Ureter (tissue), 1 donor: Measurements from ENCODE around the gene GASK1A. TPM values are rescaled to one million over a fixed set of nuclear protein-coding genes. Genes with fewer than 3 reads are reported as not detected.

Experiments
- total RNA-seq: library from RNA; stranded (reverse); gene quantifications from one replicate; pipeline ENCODE4 v1.2.4, GENCODE V29; 2023
- donor health status: DM: yes; HTN: yes; CAD: no.

Gene GASK1A
- total RNA-seq, 1 donor from 2014 or later: 14.6 TPM

Other genes starting within 250 kb of the GASK1A start
- 1.2 TPM for gene CCDC13, start 206.1 kb upstream of the GASK1A start, total RNA-seq
- 182 TPM for gene HIGD1A, start 174.8 kb upstream of the GASK1A start, total RNA-seq
- gene ACKR2, start 169.9 kb upstream of the GASK1A start, total RNA-seq: 17.2 TPM
- gene CYP8B1, start 103.4 kb upstream of the GASK1A start, total RNA-seq: not detected
- gene ZNF662, start 73.2 kb upstream of the GASK1A start, total RNA-seq: 45.1 TPM
- gene POMGNT2, start 126.8 kb downstream of the GASK1A start, total RNA-seq: 9.2 TPM